HFF-Myc (cell line): Measurements from ENCODE around the gene PADI3.

Experiments
- DNase-seq: peaks from one replicate; pipeline ENCODE4 v3.0.0-alpha.2; 2011; ENCODE audit warnings: low read depth; ENCODE audit errors: extremely low read depth
- H3K4me3 ChIP-seq: replicated peaks from 2 replicates; pipeline ENCODE4 v1.5.1; 2011; ENCODE audit warnings: low read depth, mild to moderate bottlenecking, control low read depth, low read length
- CTCF ChIP-seq: IDR thresholded peaks from 2 replicates; pipeline ENCODE4 v1.5.1; 2012; ENCODE audit warnings: mild to moderate bottlenecking, low read depth, low read length, control low read depth; ENCODE audit errors: missing control alignments

Gene PADI3

GRCh38 chr1:17248781-17249180 is at the start of gene PADI3:
Gene PADI3, plus strand, starts transcription at chr1:17249098. Its CDS starts 40 bp downstream, at chr1:17249138.
- H3K4me3 ChIP-seq: no peak within 1 kb of the TSS
- TF ChIP-seq CTCF: no peak
- no peak for DNase-seq

DNA sequence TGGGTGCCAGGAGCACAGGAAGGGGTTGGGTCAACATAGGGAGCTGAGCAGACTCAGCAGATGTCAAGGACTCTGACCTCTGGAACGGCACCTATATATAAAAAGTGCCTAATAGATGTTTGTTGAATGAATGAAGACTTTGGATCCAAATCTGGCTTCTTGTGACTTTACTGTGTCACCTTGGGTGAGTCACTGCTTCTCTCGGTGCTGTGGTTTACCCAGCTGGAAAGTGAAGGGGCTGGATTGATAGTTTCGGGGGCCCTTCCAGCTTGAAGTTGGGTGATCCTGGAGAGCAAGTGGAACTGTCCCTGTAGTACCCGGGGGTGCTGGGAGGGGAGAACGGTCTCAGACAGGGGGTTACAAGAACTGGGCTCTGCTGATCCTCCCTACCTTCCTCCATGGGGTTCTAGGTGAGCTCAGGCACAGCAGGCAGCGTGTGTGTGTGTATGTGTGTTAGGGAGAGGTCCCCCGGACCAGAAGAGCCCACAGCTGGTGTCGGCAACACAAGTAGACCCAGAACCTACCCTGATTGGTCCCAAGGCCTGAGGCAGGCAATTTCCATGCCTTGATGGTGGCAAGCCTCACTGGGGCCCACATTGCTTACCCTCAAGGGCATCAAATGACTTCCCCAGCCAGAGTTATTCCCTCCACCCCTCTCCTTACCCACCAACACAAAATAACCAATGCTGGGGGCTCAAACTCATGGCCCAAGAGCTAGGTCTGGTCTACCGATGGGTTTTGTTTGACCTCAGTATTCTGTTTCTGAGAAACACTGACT is 49.4 kb upstream of the PADI3 start:
- TF ChIP-seq CTCF: no peak
- H3K4me3 ChIP-seq: no peak overlapping the region
- DNase-seq: no peak

- DNase-seq: no peak
- no peak overlapping the region for H3K4me3 ChIP-seq
- TF ChIP-seq CTCF: no peak
These were observed 48.7 kb upstream of the PADI3 start for GRCh38 chr1:17200246-17200645.

- DNase-seq: no peak
- no peak overlapping the region for H3K4me3 ChIP-seq
- no peak for TF ChIP-seq CTCF
These were observed 48.1 kb upstream of the PADI3 start for GRCh38 chr1:17200756-17201155.

- H3K4me3 ChIP-seq: no peak overlapping the region
- TF ChIP-seq CTCF: no peak
- no peak for DNase-seq
These were observed 47.5 kb upstream of the PADI3 start for GRCh38 chr1:17201201-17202021.

DNA sequence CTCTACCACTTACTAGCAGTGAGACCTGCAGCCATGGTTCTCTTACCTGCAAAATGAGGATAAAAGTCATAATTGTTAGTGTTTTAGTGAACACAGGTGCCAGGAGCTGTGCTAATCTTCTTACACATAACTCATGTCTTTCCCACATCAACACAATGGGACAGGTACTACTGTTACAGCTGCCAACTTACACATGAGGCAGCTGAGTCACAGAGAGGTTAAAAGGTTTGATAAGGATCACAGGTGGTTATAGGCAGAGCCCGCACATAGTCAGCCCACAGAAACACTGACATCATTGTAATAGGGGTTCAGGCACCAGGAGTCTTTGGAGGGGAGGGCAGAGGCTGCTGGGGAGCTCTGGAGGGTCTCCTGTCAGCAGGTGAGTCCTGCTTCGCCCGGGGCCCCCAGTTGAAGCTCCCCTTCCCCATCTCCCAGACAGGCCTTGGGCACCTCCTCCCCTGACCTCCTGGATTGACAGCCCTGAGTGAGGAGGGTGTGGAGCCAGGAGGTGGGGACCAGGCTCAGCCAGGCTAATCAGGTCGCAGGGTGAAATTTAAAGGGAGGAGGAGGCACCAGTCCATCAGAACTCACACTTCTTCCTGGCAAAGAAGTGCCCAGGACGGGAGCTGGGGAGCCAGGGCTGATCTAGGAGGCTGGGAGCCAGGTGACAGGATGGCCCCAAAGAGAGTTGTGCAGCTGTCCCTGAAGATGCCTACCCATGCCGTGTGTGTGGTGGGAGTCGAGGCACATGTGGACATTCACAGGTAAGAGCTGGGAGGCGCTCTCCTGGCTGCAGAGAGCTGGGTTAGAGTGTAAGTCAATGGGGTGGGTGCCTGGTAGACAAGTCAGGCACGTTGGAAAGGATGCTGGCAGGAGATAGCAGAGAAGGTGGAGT is 44.1 kb upstream of the PADI3 start, which contains the start of gene PADI1:
Gene PADI1 (plus strand): TSS at position 583 of the 895 bp plus-strand sequence. CDS start 90 bp downstream, at position 673.
- no peak within 1 kb of the TSS for H3K4me3 ChIP-seq
- no peak for TF ChIP-seq CTCF

More for the DNA sequence above, 44.1 kb upstream of the PADI3 start, which contains the start of gene PADI1:
- DNase-seq: no peak
